Neuron (in vitro differentiated cells): ENCODE results near the gene ORAI2.

Experiments
- H2AFZ ChIP-seq: one replicate; pipeline ENCODE4 v1.6.1; 2013; ENCODE audit warnings: low read depth, mild to moderate bottlenecking, inconsistent platforms, low read length, moderate library complexity
- H3K27me3 ChIP-seq: one replicate; pipeline ENCODE4 v1.6.1; 2013; ENCODE audit warnings: low read length; ENCODE audit not compliant: insufficient read depth
- H3K36me3 ChIP-seq: one replicate; pipeline ENCODE4 v1.6.1; 2013; ENCODE audit warnings: low read length; ENCODE audit not compliant: insufficient read depth
- H3K4me1 ChIP-seq: one replicate; pipeline ENCODE4 v1.6.1; 2013; ENCODE audit warnings: low read length; ENCODE audit not compliant: insufficient read depth
- H3K4me3 ChIP-seq: 2 replicates; pipeline ENCODE4 v1.5.1; 2013; ENCODE audit warnings: mild to moderate bottlenecking, low read length, moderate library complexity
- H3K9me3 ChIP-seq: one replicate; pipeline ENCODE4 v1.6.1; 2013; ENCODE audit warnings: low read length

Gene ORAI2

GRCh38 chr7:102433219-102434038, at the start of gene ORAI2:
Gene ORAI2 (plus strand): TSS chr7:102433575. CDS start chr7:102438957, 5,382 bp downstream.
- no peaks in the 10 kb centered on the region for H3K36me3 ChIP-seq
- H2AFZ ChIP-seq, result peak within 1 kb of the TSS; percentile 98
- no peaks in the 10 kb centered on the region for H3K27me3 ChIP-seq
- H3K9me3 ChIP-seq, result no peaks in the 10 kb centered on the region
- peak within 1 kb of the TSS; percentile 96 for H3K4me3 ChIP-seq
- peaks cover 22% of the 10 kb centered on the region for H3K4me1 ChIP-seq

- peaks cover 9% of the 10 kb centered on the region for H3K36me3 ChIP-seq
- H3K4me3 ChIP-seq, result no peak overlapping the region
- no peaks in the 10 kb centered on the region for H3K9me3 ChIP-seq
- H3K4me1 ChIP-seq, result no peaks in the 10 kb centered on the region
- no peaks in the 10 kb centered on the region for H3K27me3 ChIP-seq
- H2AFZ ChIP-seq, result no peak overlapping the region
Measured at GRCh38 chr7:102387064-102387463, 46.3 kb upstream of the ORAI2 start.

- Histone ChIP-seq H2AFZ (no peak overlapping the region), H3K27me3 (no peaks in the 10 kb centered on the region), H3K4me3 (no peak overlapping the region), H3K4me1 (no peaks in the 10 kb centered on the region), H3K9me3 (no peaks in the 10 kb centered on the region), H3K36me3 (peaks cover 16% of the 10 kb centered on the region)
Measured at GRCh38 chr7:102389810-102390209, 43.6 kb upstream of the ORAI2 start.

DNA sequence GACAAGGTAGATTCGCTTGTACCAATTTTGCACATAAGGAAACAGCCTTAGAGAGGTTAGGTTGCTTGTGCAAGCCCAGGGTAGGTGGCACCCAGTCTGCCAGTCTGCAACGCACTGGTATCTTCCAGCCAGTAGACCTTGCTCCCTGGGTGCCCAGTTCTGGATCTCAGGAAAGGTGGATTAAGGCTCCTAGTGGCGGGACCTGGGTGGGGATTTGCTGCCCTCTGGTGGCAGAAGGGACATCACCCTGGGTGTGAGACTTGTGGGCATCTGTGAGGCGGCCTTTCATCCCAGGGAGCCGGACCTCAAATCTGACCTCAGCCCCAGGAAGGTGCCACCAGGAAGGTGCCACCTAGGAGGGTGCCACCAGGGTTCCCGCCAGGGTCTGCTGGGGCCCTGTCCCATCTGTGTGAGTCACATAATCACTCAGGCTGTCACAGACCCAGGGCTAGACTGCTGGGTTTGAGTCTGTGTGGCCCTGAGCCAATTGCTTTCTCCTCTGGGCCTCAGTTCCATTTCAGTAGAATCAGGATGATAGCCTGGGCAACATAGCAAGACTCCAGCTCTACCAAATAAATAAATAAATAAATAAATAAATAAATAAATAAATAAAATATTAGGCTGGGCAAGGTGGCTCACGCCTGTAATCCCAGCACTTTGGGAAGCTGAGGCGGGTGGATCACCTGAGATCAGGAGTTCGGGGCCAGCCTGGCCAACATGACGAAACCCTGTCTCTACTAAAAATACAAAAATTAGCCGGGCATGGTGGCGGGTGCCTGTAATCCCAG, 42.5 kb upstream of the ORAI2 start:
- Histone ChIP-seq H3K4me3 (no peak overlapping the region), H2AFZ (no peak overlapping the region), H3K4me1 (peaks cover 5% of the 10 kb centered on the region), H3K36me3 (peaks cover 14% of the 10 kb centered on the region), H3K9me3 (no peaks in the 10 kb centered on the region), H3K27me3 (no peaks in the 10 kb centered on the region)

DNA sequence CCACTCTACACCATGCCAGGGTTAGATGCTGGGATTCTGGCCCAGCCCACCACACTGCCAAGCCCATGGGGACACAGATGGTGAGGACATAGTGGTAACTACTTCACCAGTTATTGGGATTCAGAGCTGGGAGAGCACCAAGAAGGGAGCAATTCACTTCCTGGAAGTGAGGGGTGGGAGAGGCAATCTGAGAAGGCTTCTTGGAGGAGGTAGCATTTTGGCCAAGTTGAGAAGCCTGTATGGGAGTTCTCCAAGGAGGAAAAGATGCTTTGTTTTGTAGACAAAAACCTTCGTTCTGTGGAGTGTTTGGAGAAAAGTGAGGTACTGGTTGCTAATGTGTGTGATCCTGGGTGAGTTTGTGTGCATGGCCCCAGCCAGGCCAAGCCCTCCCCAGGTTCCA, 41.0 kb upstream of the ORAI2 start:
- H3K9me3 ChIP-seq, result no peaks in the 10 kb centered on the region
- no peaks in the 10 kb centered on the region for H3K27me3 ChIP-seq
- no peak overlapping the region for H3K4me3 ChIP-seq
- no peak overlapping the region for H2AFZ ChIP-seq
- peaks cover 11% of the 10 kb centered on the region for H3K4me1 ChIP-seq
- peaks cover 10% of the 10 kb centered on the region for H3K36me3 ChIP-seq

DNA sequence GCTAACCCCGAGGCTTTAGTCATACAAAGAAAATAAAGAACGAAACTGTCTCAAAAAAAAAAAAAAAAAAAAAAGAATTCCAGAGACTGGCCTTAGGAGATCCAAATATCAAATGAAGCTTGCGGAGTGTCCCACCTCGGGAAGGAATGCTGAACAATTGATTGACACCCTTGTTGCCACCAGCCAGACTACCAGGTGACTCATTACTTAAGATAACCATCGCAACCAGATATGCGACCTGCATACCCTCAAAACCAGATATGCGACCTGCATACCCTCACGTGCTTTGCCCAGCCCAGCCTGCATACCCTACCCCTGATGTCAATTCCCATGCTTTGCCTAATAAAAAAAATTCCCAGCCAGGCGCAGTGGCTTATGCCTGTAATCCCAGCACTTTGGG, 39.9 kb upstream of the ORAI2 start:
- Histone ChIP-seq H3K4me3 (no peak overlapping the region), H3K9me3 (no peaks in the 10 kb centered on the region), H3K27me3 (no peaks in the 10 kb centered on the region), H2AFZ (no peak overlapping the region), H3K4me1 (peaks cover 13% of the 10 kb centered on the region), H3K36me3 (peaks cover 14% of the 10 kb centered on the region)

DNA sequence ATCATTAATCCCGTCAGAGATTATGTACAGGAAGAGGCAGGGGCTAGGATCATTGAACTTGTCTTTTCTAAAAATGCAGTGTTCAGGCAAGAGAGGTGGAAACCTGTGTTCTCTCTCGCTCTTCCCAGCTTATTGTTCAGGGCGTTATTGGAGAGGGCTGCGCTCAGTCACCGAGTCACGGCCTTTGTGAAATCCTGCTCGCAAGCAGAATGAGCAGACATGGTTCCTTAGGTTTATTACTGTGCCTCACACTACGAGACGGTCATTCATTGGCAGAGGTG, 37.8 kb upstream of the ORAI2 start:
- Histone ChIP-seq H3K4me3 (peak overlapping the region; percentile 89), H3K4me1 (peaks cover 13% of the 10 kb centered on the region), H2AFZ (peak overlapping the region; percentile 36), H3K36me3 (peaks cover 26% of the 10 kb centered on the region), H3K27me3 (no peaks in the 10 kb centered on the region), H3K9me3 (no peaks in the 10 kb centered on the region)

DNA sequence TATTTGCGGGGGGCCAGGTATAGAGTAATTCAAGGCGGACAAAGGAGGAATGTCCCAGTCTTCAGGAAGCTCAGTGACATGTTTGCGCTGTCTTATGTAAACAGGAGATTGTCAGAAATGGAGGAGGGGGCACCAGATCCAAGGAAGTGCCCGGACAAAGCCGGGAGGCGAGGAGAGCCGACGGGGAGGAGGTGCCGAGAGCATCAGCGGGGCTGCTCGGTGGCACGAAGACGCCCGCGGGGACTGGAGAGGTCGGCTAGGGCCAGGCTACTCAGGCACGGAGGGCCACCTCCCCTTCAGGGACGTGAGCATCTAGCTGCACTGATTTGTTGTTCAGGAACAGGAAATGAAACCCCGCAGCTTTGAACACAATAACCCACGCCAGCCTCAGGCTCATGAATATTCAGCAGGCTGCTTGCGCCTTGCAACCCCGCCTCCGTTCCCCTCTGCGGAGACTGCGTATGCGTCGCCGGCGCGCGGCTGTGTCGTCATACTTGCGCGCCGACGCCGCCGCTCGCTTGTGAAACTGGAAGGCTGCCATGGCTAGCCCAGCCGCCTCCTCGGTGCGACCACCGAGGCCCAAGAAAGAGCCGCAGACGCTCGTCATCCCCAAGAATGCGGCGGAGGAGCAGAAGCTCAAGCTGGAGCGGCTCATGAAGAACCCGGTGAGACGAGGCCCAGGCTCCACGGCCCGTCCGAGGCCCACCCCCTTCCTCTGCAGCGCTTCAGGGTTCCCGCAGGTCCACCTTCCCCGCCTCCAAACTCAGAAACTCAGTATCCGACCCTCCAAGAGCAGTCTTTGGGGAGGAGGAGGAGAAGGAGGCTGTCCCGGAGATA, 37.3 kb upstream of the ORAI2 start, which contains the start of gene PRKRIP1:
Gene PRKRIP1, plus strand, starts transcription at position 491 of the 837 bp plus-strand sequence. Its CDS starts 49 bp downstream, at position 540.
- Histone ChIP-seq H3K27me3 (no peaks in the 10 kb centered on the region), H3K4me3 (peak within 1 kb of the TSS; percentile 89), H3K4me1 (peaks cover 13% of the 10 kb centered on the region), H3K9me3 (no peaks in the 10 kb centered on the region), H2AFZ (peak within 1 kb of the TSS; percentile 42), H3K36me3 (peaks cover 31% of the 10 kb centered on the region)

DNA sequence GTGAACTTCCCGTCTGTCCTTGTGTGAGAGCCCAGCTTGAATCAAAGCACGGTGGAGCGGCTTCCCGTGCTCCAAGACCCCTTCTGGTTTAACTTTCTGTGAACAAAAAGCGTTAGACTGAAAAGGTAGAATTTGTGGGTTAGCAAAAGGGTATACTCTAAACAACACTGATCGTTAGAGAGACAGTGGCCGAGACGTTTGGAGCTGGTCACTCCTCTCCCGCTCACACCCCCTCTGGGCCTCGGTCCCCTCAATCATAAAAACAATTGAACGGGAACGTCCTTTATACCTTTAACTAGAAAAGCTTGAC, 36.7 kb upstream of the ORAI2 start:
- Histone ChIP-seq H3K27me3 (no peaks in the 10 kb centered on the region), H3K4me1 (peaks cover 13% of the 10 kb centered on the region), H3K4me3 (peak overlapping the region; percentile 89), H2AFZ (peak overlapping the region; percentile 42), H3K9me3 (no peaks in the 10 kb centered on the region), H3K36me3 (peaks cover 33% of the 10 kb centered on the region)

DNA sequence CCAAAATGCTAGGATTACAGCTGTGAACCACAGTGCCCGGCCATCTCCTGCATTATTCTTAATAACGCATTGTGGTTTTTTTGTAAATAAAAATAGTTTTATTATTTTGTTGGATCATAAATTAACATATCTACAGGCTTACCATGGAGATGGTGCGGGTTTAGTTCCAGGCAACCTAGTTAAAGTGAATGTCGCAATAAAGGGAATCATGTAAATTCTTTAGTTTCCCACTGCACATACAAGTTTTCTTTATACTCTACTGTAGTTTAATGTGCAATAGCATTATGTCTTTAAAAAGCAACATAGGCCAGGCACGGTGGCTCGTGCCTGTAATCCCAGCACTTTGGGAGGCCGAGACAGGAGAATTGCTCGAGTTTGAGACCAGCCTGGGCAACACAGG, 34.8 kb upstream of the ORAI2 start:
- Histone ChIP-seq H3K27me3 (no peaks in the 10 kb centered on the region), H3K36me3 (peaks cover 41% of the 10 kb centered on the region), H3K4me1 (peaks cover 13% of the 10 kb centered on the region), H2AFZ (no peak overlapping the region), H3K9me3 (no peaks in the 10 kb centered on the region), H3K4me3 (no peak overlapping the region)

- Histone ChIP-seq H3K36me3 (peaks cover 47% of the 10 kb centered on the region), H2AFZ (no peak overlapping the region), H3K4me1 (peaks cover 11% of the 10 kb centered on the region), H3K4me3 (no peak overlapping the region), H3K9me3 (no peaks in the 10 kb centered on the region), H3K27me3 (no peaks in the 10 kb centered on the region)
Measured at GRCh38 chr7:102400360-102400759, 33.0 kb upstream of the ORAI2 start.

DNA sequence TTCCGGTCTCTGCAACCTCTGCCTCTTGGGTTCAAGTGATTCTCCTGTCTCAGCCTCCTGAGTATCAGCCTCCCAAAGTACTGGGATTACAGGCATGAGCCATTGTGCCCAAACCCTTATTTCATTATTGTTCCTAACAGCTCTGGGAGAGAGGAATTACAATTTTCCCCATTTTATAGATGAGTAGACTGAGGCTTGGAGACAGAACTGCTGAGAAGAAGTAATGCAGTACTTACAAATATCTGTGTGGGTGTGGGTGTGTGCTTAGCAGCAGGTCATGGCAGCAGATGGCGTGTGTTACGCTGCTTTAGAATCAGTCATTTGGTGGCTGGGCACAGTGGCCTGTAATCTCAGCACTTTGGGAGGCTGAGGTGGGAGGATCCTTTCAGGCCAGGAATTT, 29.8 kb upstream of the ORAI2 start:
- H3K27me3 ChIP-seq, result no peaks in the 10 kb centered on the region
- H2AFZ ChIP-seq, result no peak overlapping the region
- H3K9me3 ChIP-seq, result peaks cover 12% of the 10 kb centered on the region
- no peaks in the 10 kb centered on the region for H3K4me1 ChIP-seq
- H3K4me3 ChIP-seq, result no peak overlapping the region
- peaks cover 74% of the 10 kb centered on the region for H3K36me3 ChIP-seq
